Left ventricle myocardium inferior (tissue), 1 donor: ENCODE data around the gene AGFG1. TPM values are rescaled to one million over a fixed set of nuclear protein-coding genes. Genes with fewer than 3 reads are reported as not detected.

Source experiments
- DNase-seq: peaks from one replicate; pipeline ENCODE4 v3.0.0-alpha.2; 2020
- H3K27ac ChIP-seq: fragments of 200-600 bp; replicated peaks from 2 replicates; pipeline ENCODE4 v1.8.0; 2021
- H3K27me3 ChIP-seq: fragments of 200-600 bp; 2 replicates; pipeline ENCODE4 v1.8.0; 2021; ENCODE audit warnings: low read depth
- H3K36me3 ChIP-seq: fragments of 200-600 bp; 2 replicates; pipeline ENCODE4 v1.8.0; 2021
- H3K4me1 ChIP-seq: fragments of 200-600 bp; 2 replicates; pipeline ENCODE4 v1.8.0; 2021
- H3K4me3 ChIP-seq: fragments of 200-600 bp; 2 replicates; pipeline ENCODE4 v1.8.0; 2021; ENCODE audit warnings: mild to moderate bottlenecking, moderate library complexity
- H3K9me3 ChIP-seq: fragments of 200-600 bp; replicated peaks from 2 replicates; pipeline ENCODE4 v1.8.0; 2021
- intact Hi-C: fragments of 100-400 bp; cut with micrococcal nuclease; formaldehyde crosslinking; loops from one replicate; pipeline ENCODE4 v1.11.0; 2022
- total RNA-seq: library from RNA; stranded (reverse); fragmentation: NEBNext Ultra II Directional; extraction: Animal tissue kit (Norgen Biotek cat#: 25700); gene quantifications from one replicate; pipeline ENCODE4 v1.2.1, GENCODE V29; 2021
- TF ChIP-seq, protein P1 (sequence below): fragments of 200-600 bp; IDR thresholded peaks from 2 replicates; pipeline ENCODE4 v1.8.0; 2021; ENCODE audit warnings: antibody characterized with exemption, mild to moderate bottlenecking, borderline replicate concordance
- donor health status: DM: no; HTN: yes; CAD: no; lungs with severe emphysema.

Gene AGFG1
- total RNA-seq, 1 donor from 2014 or later: 50.4 TPM

DNA sequence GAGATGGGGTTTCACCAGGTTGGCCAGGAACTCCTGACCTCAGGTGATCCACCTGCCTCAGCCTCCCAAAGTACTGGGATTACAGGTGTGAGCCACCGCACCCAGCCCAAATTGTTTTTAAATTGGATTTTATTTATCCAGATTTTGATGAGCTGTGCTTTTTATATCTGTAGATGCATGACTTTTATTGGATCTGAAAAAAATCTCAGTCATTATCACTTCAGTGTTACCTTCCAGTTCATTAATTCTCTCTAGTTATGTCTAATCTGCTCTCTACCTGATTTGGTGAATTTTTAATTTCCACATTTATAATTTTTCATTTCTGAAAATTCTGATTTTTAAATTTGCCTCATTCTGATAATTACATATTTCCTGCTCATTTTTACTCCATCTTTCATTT lies 13.5 kb downstream of the AGFG1 start:
- no peak overlapping the region for H3K27ac ChIP-seq
- intact Hi-C loops: no loop called here
- H3K4me1 ChIP-seq: peaks cover 50% of the 10 kb centered on the region
- no peak for DNase-seq
- H3K9me3 ChIP-seq: peaks cover 15% of the 10 kb centered on the region
- no peak overlapping the region for H3K4me3 ChIP-seq
- TF ChIP-seq, protein P1, sequence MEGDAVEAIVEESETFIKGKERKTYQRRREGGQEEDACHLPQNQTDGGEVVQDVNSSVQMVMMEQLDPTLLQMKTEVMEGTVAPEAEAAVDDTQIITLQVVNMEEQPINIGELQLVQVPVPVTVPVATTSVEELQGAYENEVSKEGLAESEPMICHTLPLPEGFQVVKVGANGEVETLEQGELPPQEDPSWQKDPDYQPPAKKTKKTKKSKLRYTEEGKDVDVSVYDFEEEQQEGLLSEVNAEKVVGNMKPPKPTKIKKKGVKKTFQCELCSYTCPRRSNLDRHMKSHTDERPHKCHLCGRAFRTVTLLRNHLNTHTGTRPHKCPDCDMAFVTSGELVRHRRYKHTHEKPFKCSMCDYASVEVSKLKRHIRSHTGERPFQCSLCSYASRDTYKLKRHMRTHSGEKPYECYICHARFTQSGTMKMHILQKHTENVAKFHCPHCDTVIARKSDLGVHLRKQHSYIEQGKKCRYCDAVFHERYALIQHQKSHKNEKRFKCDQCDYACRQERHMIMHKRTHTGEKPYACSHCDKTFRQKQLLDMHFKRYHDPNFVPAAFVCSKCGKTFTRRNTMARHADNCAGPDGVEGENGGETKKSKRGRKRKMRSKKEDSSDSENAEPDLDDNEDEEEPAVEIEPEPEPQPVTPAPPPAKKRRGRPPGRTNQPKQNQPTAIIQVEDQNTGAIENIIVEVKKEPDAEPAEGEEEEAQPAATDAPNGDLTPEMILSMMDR: no peak
- no peaks in the 10 kb centered on the region for H3K36me3 ChIP-seq
- no peaks in the 10 kb centered on the region for H3K27me3 ChIP-seq

- Histone ChIP-seq H3K4me1 (peaks cover 51% of the 10 kb centered on the region), H3K9me3 (peaks cover 15% of the 10 kb centered on the region), H3K4me3 (no peak overlapping the region), H3K27me3 (no peaks in the 10 kb centered on the region), H3K36me3 (no peaks in the 10 kb centered on the region), H3K27ac (no peak overlapping the region)
- no peak for DNase-seq
- intact Hi-C loops: no loop called here
- TF ChIP-seq, protein P1: no peak
Measured at GRCh38 chr2:227486688-227487087, 14.7 kb downstream of the AGFG1 start.

GRCh38 chr2:227488045-227488444 lies 16.1 kb downstream of the AGFG1 start:
- no peak overlapping the region for H3K4me3 ChIP-seq
- no peak overlapping the region for H3K27ac ChIP-seq
- no peaks in the 10 kb centered on the region for H3K27me3 ChIP-seq
- H3K36me3 ChIP-seq: no peaks in the 10 kb centered on the region
- DNase-seq: no peak
- intact Hi-C loops: no loop called here
- TF ChIP-seq, protein P1: no peak
- peaks cover 15% of the 10 kb centered on the region for H3K9me3 ChIP-seq
- peaks cover 50% of the 10 kb centered on the region for H3K4me1 ChIP-seq

DNA sequence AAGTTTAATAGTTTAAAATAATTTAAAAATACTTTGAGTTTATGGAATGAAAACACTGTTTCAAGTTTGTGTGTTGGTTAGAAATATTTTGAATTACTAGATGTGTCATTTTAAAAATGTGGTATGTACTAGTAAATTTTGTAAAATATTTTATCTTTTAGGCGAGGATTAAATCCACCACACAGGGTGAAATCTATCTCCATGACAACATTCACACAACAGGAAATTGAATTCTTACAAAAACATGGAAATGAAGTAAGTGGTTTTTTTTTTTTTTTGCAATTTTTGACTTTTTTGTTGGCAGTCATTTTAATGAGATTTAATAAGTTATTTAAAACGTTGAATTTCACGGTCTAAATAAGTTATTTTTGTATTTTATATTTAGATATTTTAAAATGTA lies 19.4 kb downstream of the AGFG1 start:
- H3K4me1 ChIP-seq: peaks cover 47% of the 10 kb centered on the region
- no peak overlapping the region for H3K27ac ChIP-seq
- no peak overlapping the region for H3K4me3 ChIP-seq
- intact Hi-C loops: no loop called here
- H3K9me3 ChIP-seq: no peaks in the 10 kb centered on the region
- H3K27me3 ChIP-seq: no peaks in the 10 kb centered on the region
- no peak for DNase-seq
- H3K36me3 ChIP-seq: no peaks in the 10 kb centered on the region
- TF ChIP-seq, protein P1: no peak

DNA sequence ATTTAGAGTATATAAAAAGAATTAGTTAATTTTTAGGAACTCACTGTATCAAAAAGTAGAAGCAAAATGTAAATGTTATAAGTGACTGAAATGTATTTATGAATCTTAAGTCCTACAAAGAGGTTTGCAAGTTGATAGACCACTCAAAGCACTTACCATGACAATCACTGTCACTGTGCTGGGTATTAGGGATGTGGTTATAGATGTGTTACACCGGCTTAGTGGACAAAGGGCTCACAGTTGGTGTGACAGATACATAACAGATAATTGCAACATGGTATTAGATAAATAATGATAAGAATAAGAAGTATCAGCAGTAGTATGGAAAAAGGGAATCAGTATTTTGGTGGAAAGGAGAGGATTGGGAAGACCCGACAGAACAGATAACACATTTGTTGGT lies 21.6 kb downstream of the AGFG1 start:
- no peaks in the 10 kb centered on the region for H3K27me3 ChIP-seq
- no peaks in the 10 kb centered on the region for H3K9me3 ChIP-seq
- DNase-seq: no peak
- H3K36me3 ChIP-seq: no peaks in the 10 kb centered on the region
- no peak overlapping the region for H3K4me3 ChIP-seq
- peaks cover 34% of the 10 kb centered on the region for H3K4me1 ChIP-seq
- no peak overlapping the region for H3K27ac ChIP-seq
- TF ChIP-seq, protein P1: no peak
- intact Hi-C loops: no loop called here

- intact Hi-C loops: no loop called here
- TF ChIP-seq, protein P1: no peak
- no peak for DNase-seq
Measured at GRCh38 chr2:227497158-227497557, 25.2 kb downstream of the AGFG1 start.

More at GRCh38 chr2:227497158-227497557, 25.2 kb downstream of the AGFG1 start:
- Histone ChIP-seq H3K36me3 (no peaks in the 10 kb centered on the region), H3K27me3 (no peaks in the 10 kb centered on the region), H3K27ac (no peak overlapping the region), H3K9me3 (no peaks in the 10 kb centered on the region), H3K4me3 (no peak overlapping the region), H3K4me1 (peaks cover 32% of the 10 kb centered on the region)
